Stimulated activated naive CD4-positive, alpha-beta T cell treated with Interleukin-2 at 50 U/mL for 16 hours (primary cell): ENCODE data around the gene FAM98C.
"Not testable (repeated sequence)": the region's sequence is repeated elsewhere in the genome, so short reads cannot be mapped to it uniquely, and the experiment has no call there.

Source experiments
- DNase-seq: peaks from one replicate; lab custom pipeline; 2025; lab: John Stamatoyannopoulos, UW

FAM98C gene

GRCh38 chr19:38402967-38403674, at the start of gene FAM98C:
Gene FAM98C, plus strand, starts transcription at chr19:38403093. Its CDS starts 61 bp downstream, at chr19:38403154.
- peak; percentile 98 for DNase-seq

- no peak for DNase-seq
Measured at GRCh38 chr19:38355728-38356725, 46.9 kb upstream of the FAM98C start.

GRCh38 chr19:38358071-38358470, 44.8 kb upstream of the FAM98C start:
- DNase-seq: no peak

- DNase-seq: no peak
Measured at GRCh38 chr19:38359242-38360021, 43.5 kb upstream of the FAM98C start.

- no peak for DNase-seq
Measured at GRCh38 chr19:38360351-38360750, 42.5 kb upstream of the FAM98C start.

- no peak for DNase-seq
Measured at GRCh38 chr19:38360839-38361631, 41.9 kb upstream of the FAM98C start.

- DNase-seq: peak; percentile 82
Measured at GRCh38 chr19:38361633-38362075, 41.2 kb upstream of the FAM98C start.

- peak; percentile 81 for DNase-seq
Measured at GRCh38 chr19:38362076-38362945, 40.6 kb upstream of the FAM98C start.

- DNase-seq: not testable (repeated sequence)
Measured at GRCh38 chr19:38362946-38363688, 39.8 kb upstream of the FAM98C start.

GRCh38 chr19:38367041-38367440, 35.9 kb upstream of the FAM98C start:
- no peak for DNase-seq

GRCh38 chr19:38369584-38369983, 33.3 kb upstream of the FAM98C start:
- no peak for DNase-seq

- DNase-seq: no peak
Measured at GRCh38 chr19:38370299-38370698, 32.6 kb upstream of the FAM98C start.

GRCh38 chr19:38371081-38371480, 31.8 kb upstream of the FAM98C start:
- DNase-seq: no peak

- no peak for DNase-seq
Measured at GRCh38 chr19:38373907-38374331, 29.0 kb upstream of the FAM98C start.

- DNase-seq: peak; percentile 98
Measured at GRCh38 chr19:38374332-38375097, 28.4 kb upstream of the FAM98C start, which contains the start of gene PSMD8. Gene PSMD8, plus strand, starts transcription at chr19:38374571. Its CDS starts 31 bp downstream, at chr19:38374602.

- no peak for DNase-seq
Measured at GRCh38 chr19:38375098-38375493, 27.8 kb upstream of the FAM98C start.

GRCh38 chr19:38375748-38376147, 27.1 kb upstream of the FAM98C start:
- no peak for DNase-seq

- no peak for DNase-seq
Measured at GRCh38 chr19:38376576-38376975, 26.3 kb upstream of the FAM98C start.

- DNase-seq: no peak
Measured at GRCh38 chr19:38377052-38377451, 25.8 kb upstream of the FAM98C start.
